Adrenal gland (tissue), 12 donors: Measurements from ENCODE around the gene ZMYND10. TPM values are rescaled to one million over a fixed set of nuclear protein-coding genes. Genes with fewer than 3 reads are reported as not detected.

ENCODE experiments used
- DNase-seq, 7 donors: peaks; one replicate each; pipeline ENCODE4 v3.0.0-alpha.2; 2019 to 2020
- H3K27ac ChIP-seq, 5 donors: fragments of 200-600 bp; sonication (generic) in 4 of 5; 1 replicate in 3 of 5; 2 replicates in 2 of 5; pipeline versions ENCODE4 v1.5.1 to v1.8.0; 2016 to 2020; ENCODE audit warnings: mild to moderate bottlenecking in 1 of 5
- H3K27me3 ChIP-seq: fragments of 200-600 bp; 2 replicates; pipeline ENCODE4 v1.8.0; 2021
- H3K36me3 ChIP-seq, 2 donors: fragments of 200-600 bp; replicated peaks in 1 of 2; 1 replicate in 1 of 2; 2 replicates in 1 of 2; pipeline versions ENCODE4 v1.5.1 to v1.8.0; 2018 to 2022
- H3K4me1 ChIP-seq, 2 donors: fragments of 200-600 bp; replicated peaks in 1 of 2; 1 replicate in 1 of 2; 2 replicates in 1 of 2; pipeline versions ENCODE4 v1.5.1 to v1.8.0; 2018 to 2021
- H3K4me3 ChIP-seq, 4 donors: fragments of 200-600 bp; sonication (generic) in 3 of 4; one replicate each; pipeline ENCODE4 v1.5.1; 2016 to 2018
- H3K9me3 ChIP-seq, 3 donors: fragments of 200-600 bp; sonication (generic) in 1 of 3; replicated peaks in 1 of 3; 1 replicate in 2 of 3; 2 replicates in 1 of 3; pipeline versions ENCODE4 v1.5.1 to v1.8.0; 2016 to 2021
- CTCF ChIP-seq, 6 experiments: fragments of 450-650 bp in 4 of 6; fragments of 200-600 bp in 2 of 6; sonication (generic) in 1 of 6; IDR thresholded peaks; 1 replicate in 5 of 6; 2 replicates in 1 of 6; pipeline versions ENCODE4 v1.5.1 to v1.8.0; 2016 to 2021; ENCODE audit warnings: antibody characterized with exemption in 6 of 6, mild to moderate bottlenecking in 2 of 6, moderate library complexity in 1 of 6
- POLR2A ChIP-seq, 2 donors: fragments of 450-650 bp; IDR thresholded peaks; one replicate each; pipeline ENCODE4 v1.6.1; 2017; ENCODE audit warnings: antibody characterized with exemption in 2 of 2, mild to moderate bottlenecking in 2 of 2, moderate library complexity in 1 of 2
- WGBS, 4 donors: extraction: QIAGEN DNeasy Blood & Tissue Kit in 2 of 4; methylation state at CpG; one replicate each; pipeline versions ENCODE4 v1.1.5 to v1.1.7; 2013 to 2017; 5-methylcytosine and 5-hydroxymethylcytosine counted together
- intact Hi-C, 2 donors: fragments of 100-400 bp; cut with DNase I; formaldehyde crosslinking; loops; one replicate each; pipeline versions ENCODE4 v1.14.1 to v1.15.0; 2022 to 2023
- polyA plus RNA-seq, 3 donors: library from polyadenylated mRNA; stranded (reverse); fragments of 200-250 nt in 2 of 3; fragments of 350-450 nt in 1 of 3; fragmentation: Illumina TruSeq in 1 of 3; extraction: RNeasy Lipid Tissue Mini Kit (QIAGEN cat#74804) in 1 of 3; gene quantifications; one replicate each; pipeline ENCODE4 v1.2.3, GENCODE V29; 2013 to 2014
- total RNA-seq, 9 donors: library from RNA; depleted of rRNA in 4 of 9; stranded (reverse); fragments of >200 nt in 4 of 9; fragments of 120-200 nt in 1 of 9; fragmentation: NEBNext Ultra II Directional in 1 of 9; extraction: Animal tissue kit (Norgen Biotek cat#: 25700) in 1 of 9; gene quantifications; one replicate each; pipeline versions ENCODE4 v1.1.0 to v1.2.4, GENCODE V29; 2013 to 2023
- donor health status: healthy with polysubstance abuse.
- donor health status: Bipolar disorder and iron deficiency.
- donor health status: DM: yes; HTN: yes; CAD: no.
- donor health status: DM: no; HTN: no; CAD: no.
- donor health status: DM: no; HTN: no; CAD: no.
- donor health status: DM: yes; HTN: yes; CAD: no.

The ZMYND10 gene
- total and polyA plus RNA-seq, 12 donors: 0.11 to 1.9 (median 0.51) TPM; not detected in 4

DNA sequence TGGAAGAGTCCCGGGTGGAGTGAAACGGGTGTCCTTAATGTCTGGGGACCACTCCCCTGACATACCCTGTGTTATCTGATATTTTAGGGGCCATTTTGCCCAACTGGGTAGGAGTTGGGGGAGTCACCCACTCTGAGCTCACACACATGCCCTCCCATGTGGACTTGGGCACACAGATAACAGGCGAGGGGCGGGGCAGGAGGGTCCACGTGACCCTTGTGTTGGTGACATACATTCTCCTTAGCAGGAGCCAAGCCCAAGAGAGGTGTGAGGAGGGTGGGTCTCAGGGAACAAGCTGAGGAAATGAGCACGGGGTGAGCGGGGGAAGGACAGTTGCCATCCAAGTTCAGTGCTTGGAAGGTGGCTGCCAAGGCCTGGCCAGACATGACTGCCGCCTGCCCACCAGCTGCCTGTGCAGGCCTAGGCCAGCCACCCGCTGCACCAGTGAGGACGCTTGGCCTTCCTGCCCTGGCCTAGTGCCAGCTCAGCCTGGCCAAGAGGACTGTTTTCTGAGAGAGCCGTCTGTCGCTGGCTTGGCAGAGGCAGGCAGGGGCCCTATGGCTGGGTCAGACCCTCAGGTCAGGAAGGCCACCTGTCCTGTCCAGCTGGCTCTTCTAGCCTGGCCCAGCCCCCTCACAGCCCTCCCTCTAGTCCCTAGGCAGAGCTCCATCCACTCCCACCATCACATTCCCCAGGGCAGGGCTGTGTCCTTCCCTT is 45.1 kb upstream of the ZMYND10 start:
- peak; percentile 67 to 87 (median 83) for DNase-seq
- no peaks in the 10 kb centered on the region for H3K9me3 ChIP-seq
- 51 to 75% (median 57%) methylated on average over 7 to 12 of the region's 12 CpGs for WGBS, 4 donors
- H3K36me3 ChIP-seq: no peaks in the 10 kb centered on the region
- TF ChIP-seq CTCF (IDR thresholded peaks at IDR 0.05) (no peak), POLR2A (IDR thresholded peaks at IDR 0.05) (no peak)
- H3K27me3 ChIP-seq: no peaks in the 10 kb centered on the region
- intact Hi-C loops: no loop called here
- no peak overlapping the region for H3K4me3 ChIP-seq
- H3K4me1 ChIP-seq: peaks cover 4 to 15% of the 10 kb centered on the region in 2 donors
- peak overlapping the region in 2 of 5 donors; percentile 21 to 32 for H3K27ac ChIP-seq

GRCh38 chr3:50389414-50389767 is 43.9 kb upstream of the ZMYND10 start:
- H3K4me1 ChIP-seq: peaks cover 4 to 10% of the 10 kb centered on the region in 2 donors
- no peak overlapping the region for H3K27ac ChIP-seq
- TF ChIP-seq CTCF (IDR thresholded peaks at IDR 0.05): no peak
- no peak for TF ChIP-seq POLR2A (IDR thresholded peaks at IDR 0.05)
- no peak for DNase-seq
- H3K9me3 ChIP-seq: no peaks in the 10 kb centered on the region
- H3K4me3 ChIP-seq: no peak overlapping the region
- WGBS, 4 donors: 84 to 96% (median 94%) methylated on average over 6 of the region's 6 CpGs
- no peaks in the 10 kb centered on the region for H3K36me3 ChIP-seq
- H3K27me3 ChIP-seq: no peaks in the 10 kb centered on the region
- intact Hi-C loops: no loop called here

GRCh38 chr3:50388720-50389413 is 43.3 kb upstream of the ZMYND10 start:
- H3K27me3 ChIP-seq: no peaks in the 10 kb centered on the region
- H3K4me3 ChIP-seq: no peak overlapping the region
- 88 to 95% (median 88%) methylated on average over 14 to 22 of the region's 22 CpGs for WGBS, 4 donors
- intact Hi-C loops: no loop called here
- no peak for TF ChIP-seq CTCF (IDR thresholded peaks at IDR 0.05)
- TF ChIP-seq POLR2A (IDR thresholded peaks at IDR 0.05): no peak
- H3K9me3 ChIP-seq: no peaks in the 10 kb centered on the region
- H3K27ac ChIP-seq: no peak overlapping the region
- no peak for DNase-seq
- peaks cover 4 to 10% of the 10 kb centered on the region in 2 donors for H3K4me1 ChIP-seq
- no peaks in the 10 kb centered on the region for H3K36me3 ChIP-seq

DNA sequence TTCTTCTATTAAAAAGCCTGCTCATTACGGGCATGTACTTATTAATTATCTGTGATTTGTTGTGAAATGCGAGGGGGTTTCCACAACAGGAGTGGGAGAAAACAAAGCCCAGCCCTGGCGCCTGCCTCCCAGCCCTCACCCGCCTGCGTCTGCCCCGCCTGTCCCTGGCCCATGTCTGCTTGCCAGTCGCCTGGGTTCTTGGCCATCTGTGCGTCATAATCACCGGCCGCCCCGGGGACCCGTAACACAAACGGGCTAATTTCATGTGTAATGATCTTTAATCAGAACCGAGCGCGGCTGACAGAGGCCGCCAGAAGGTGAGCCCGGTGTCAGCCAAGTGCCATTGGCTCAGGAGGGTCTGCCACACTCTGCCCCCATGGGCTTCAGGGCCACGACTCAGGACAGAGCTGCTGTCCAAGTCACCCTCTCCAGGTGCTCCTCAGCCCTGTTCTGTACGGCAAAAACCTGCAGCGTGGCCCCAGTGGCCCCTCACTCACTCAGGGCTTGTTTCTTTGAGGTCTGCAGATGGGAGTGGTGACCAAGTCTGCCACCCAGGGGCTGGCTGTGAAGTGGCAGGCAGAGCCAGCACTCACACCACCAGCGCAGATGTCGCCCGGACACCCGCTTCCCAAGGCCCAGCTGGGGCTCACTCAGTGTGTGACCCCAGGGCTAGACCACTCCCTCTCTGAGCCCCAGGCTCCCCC is 42.6 kb upstream of the ZMYND10 start:
- intact Hi-C loops: no loop called here
- no peak overlapping the region for H3K27ac ChIP-seq
- no peak overlapping the region for H3K4me3 ChIP-seq
- no peak for DNase-seq
- H3K27me3 ChIP-seq: no peaks in the 10 kb centered on the region
- 79 to 86% (median 82%) methylated on average over 15 to 25 of the region's 25 CpGs for WGBS, 4 donors
- no peak for TF ChIP-seq POLR2A (IDR thresholded peaks at IDR 0.05)
- no peak for TF ChIP-seq CTCF (IDR thresholded peaks at IDR 0.05)
- H3K4me1 ChIP-seq: peaks cover 4 to 10% of the 10 kb centered on the region in 2 donors
- no peaks in the 10 kb centered on the region for H3K36me3 ChIP-seq
- no peaks in the 10 kb centered on the region for H3K9me3 ChIP-seq
